Stimulated activated CD4-positive, alpha-beta T cell treated with anti-CD3 and anti-CD28 coated beads, Interleukin-4, amount 100 ng/mL, for 4 hours (primary cell): Measurements from ENCODE around the gene ZNF335.
"Not testable (repeated sequence)": the region's sequence is repeated elsewhere in the genome, so short reads cannot be mapped to it uniquely, and the experiment has no call there.

Experiments used
- DNase-seq, 2 experiments: peaks; one replicate each; pipeline ENCODE4 v3.0.0-alpha.2; 2020

The ZNF335 gene

DNA sequence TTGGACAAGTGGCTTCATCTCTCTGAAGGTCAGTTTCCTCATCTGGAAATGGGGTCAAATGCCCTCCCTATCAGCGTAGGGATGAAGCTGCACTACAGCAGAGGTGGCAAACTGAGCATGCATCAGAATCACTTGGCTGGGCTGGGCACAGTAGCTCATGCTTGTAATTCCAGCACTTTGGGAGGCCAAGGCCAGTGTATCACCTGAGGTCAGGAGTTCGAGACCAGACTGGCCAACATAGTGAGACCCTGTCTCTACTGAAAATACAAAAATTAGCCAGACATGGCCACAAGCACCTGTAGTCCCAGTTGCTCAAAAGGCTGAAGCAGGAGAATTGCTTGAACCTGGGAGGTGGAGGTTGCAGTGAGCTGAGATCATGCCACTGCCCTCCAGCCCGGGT, 30.0 kb upstream of the ZNF335 start:
- DNase-seq: no peak

DNA sequence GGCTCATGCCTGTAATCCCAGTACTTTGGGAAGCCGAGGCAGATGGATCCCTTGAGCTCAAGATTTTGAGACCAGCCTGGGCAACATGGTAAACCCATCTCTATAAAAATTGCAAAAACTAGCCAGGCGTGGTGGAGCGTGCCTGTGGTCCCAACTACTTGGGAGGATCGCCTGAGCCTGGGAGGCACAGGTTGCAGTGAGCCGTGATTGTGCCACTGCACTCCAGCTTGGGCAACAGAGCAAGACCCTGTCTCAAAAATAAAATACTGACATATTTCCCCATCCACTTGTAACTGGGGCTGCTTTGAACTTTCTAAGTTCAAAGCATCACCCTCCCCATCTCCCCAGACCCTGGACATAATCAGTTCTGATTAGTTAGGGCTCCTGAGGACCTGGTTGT, 29.5 kb upstream of the ZNF335 start:
- no peak for DNase-seq

DNA sequence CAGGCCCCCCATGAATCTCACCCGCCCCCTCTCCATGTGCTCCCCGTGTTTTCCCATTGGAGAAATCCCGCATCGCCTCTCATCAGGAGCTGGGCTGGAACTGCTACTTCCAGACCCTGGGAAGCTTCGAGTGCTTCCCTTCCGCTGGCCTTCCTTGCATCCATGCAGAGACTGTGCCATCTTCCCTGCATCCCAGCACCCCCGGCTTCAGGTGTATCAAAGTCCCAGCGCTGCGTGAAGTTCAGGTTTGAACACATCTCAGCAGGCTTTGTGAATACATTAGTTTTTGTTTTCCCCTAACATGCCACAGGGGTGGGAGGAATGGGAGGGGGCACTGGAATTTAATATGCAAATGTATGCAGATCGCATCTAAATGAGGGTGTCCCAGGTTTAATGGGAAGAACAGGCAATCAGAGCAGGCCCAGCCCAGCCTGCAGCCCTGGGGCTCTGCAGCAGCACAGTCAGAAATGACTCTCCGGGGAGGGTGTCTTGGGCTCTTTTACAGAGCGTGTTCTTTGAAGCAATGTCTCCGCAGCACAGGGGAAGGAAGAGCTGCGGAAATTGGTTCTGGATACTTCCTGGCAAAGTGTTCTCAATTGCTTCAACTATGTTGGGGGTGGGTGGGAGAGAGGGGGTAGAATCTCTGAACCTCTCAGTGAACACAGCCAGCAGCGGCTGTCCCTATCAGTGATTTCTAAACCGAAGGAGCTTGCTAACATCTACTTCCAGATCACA, 28.4 kb upstream of the ZNF335 start:
- no peak for DNase-seq

DNA sequence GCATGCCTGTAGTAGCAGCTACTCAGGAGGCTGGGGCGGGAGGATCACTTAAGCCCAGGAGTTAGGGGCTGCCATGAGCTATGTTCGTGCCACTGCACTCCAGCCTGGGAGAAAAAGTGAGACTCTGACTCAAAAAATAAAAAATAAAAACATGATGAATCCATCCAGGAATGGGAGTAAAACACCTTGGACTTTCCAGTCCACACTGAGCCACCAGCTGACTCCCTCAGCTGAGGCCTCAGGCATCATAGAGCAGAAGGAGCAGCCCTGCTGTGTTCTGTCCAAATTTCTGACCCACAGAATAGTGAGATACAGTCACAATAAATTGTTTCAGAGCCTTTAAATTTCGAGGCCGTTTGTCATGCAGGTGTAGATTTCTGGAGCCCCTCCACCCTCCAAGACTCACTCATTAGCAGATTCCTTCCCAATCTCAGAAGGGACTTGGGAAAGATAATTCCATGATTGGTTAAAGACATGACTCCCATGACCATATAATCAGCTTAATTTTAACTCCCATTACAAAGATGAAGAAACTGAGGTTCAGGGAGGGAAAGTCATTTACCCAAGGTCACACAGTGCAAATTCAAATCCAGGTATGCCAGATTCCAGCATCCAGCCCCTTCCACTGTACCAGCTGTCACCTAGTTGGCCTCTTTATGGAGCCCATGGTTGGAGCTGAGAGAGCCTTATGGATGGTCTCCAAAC, 27.7 kb upstream of the ZNF335 start:
- DNase-seq: no peak

DNA sequence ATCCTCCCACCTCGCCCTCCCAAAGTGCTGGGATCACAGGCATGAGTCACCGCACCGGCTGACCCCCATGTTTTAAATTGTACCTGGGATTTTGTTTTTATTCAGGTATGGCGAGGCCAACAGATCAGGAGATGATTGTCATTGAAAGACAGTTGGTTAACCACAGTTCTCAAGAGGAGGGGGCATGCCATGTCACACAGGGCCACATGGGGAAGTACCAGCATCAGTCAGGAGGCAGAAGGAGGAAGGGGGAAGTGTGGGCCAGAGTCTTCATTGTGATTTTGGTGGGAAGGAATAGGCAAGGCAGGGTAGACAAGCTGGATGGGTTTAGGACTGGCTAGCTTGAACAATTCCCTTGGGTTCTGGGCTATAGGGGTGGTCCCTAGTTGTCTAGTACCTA, 26.8 kb upstream of the ZNF335 start:
- DNase-seq: no peak

GRCh38 chr20:45998337-45998736, 26.3 kb upstream of the ZNF335 start:
- DNase-seq: no peak

- DNase-seq: no peak
These were observed 25.2 kb upstream of the ZNF335 start for GRCh38 chr20:45997187-45997586.

GRCh38 chr20:45995495-45996097, 23.6 kb upstream of the ZNF335 start:
- not testable (repeated sequence) for DNase-seq

- no peak for DNase-seq
These were observed 22.9 kb upstream of the ZNF335 start for GRCh38 chr20:45994761-45995493.

- no peak for DNase-seq
These were observed 21.4 kb upstream of the ZNF335 start for GRCh38 chr20:45993197-45993951.

GRCh38 chr20:45991616-45992015, 19.6 kb upstream of the ZNF335 start:
- no peak for DNase-seq

GRCh38 chr20:45988830-45989229, 16.8 kb upstream of the ZNF335 start:
- DNase-seq: not testable (repeated sequence)

DNA sequence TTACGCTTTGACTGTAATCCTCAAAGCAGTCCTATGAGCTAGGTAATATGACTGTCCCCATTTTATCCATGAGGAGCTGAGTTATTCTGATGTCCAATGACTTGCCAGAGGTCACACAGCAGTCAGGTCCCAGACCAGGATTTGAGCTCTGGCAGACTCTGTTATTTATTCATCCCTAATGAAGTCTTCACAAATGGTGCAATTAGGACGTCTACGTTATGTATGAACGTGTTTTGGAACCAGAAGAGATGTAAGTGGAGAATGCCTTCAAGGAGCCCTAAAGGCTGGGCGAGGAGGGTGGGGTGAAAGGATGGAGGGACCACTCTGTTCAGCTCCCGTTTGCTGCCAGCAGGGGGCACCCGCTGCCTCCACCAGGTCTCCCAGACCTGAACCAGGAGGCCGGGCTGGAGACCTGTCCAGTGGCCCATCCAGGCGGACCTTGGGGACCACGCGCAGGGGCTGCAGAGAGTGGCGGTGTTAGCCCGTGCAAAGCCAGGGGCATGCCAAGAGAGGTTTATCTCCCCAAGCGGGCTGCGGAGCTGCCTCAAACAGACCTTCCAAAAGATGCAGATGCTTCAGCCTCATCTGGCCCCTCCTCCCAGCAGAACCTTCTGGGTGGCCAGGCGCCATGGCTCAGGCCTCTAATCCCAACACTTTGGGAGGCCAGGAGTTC, 15.2 kb upstream of the ZNF335 start:
- DNase-seq: peak; percentile 58 to 76

GRCh38 chr20:45985573-45985972, 13.6 kb upstream of the ZNF335 start:
- DNase-seq: no peak

DNA sequence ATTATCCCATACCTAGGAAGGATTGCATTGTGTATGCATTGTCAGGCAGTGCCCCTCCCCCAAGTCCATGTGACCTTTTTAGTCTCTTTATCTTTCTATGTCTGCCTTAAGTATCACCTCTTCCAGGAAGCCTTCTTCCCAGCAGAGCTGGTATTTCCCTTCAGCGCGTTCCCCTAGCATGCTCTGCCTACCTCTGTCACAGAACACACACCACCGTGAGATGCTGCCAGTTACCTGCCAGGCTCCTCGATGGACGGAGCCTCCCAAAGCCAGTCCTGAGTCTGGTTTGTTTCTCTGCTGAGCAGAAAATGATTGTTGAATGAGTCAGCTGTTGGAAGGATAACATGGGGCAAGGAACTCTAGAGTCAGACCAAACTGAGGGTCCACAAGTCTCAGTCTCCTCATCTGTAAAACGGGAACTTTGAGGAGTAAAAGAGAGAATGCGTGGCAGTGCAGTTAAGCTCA, 11.3 kb upstream of the ZNF335 start:
- no peak for DNase-seq

DNA sequence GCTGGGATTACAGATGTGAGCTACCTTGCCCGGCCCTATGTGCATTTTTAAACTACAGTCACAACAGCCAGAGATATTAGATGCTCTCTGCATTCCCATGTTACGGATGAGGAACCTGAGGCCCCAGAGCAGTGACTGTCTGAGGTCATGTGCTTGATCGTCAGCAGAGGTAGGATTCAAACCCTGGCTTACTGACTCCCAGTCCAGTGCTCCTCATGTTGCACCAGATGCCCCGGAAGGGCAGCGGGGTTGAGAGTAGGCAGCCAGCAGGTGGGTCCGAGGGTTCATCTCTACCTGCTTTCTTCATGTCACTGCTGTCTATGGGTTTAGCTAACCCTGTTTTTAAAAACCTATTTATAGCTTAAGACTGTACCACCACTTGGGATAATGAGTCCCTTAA, 9.3 kb upstream of the ZNF335 start:
- no peak for DNase-seq

GRCh38 chr20:45976086-45976485, 4.1 kb upstream of the ZNF335 start:
- DNase-seq: no peak

DNA sequence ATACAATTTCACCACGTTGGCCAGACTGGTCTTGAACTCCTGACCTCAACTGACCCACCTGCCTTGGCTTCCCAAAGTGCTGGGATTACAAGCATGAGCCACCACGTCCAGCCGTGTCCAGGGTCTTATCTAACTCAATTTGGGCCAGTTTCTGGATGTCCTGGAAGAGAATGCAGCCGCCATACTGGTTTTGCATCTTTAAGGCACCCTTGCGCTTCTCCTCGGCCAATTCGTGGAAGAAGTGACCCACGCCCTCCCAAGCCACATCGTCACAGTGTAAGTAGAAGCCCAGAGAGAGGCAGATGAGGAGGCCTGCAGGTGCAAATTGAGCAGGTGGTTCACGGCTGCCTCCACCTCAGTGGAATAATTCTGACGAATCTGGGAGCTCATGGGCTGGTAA, 3.7 kb upstream of the ZNF335 start:
- DNase-seq: no peak

DNA sequence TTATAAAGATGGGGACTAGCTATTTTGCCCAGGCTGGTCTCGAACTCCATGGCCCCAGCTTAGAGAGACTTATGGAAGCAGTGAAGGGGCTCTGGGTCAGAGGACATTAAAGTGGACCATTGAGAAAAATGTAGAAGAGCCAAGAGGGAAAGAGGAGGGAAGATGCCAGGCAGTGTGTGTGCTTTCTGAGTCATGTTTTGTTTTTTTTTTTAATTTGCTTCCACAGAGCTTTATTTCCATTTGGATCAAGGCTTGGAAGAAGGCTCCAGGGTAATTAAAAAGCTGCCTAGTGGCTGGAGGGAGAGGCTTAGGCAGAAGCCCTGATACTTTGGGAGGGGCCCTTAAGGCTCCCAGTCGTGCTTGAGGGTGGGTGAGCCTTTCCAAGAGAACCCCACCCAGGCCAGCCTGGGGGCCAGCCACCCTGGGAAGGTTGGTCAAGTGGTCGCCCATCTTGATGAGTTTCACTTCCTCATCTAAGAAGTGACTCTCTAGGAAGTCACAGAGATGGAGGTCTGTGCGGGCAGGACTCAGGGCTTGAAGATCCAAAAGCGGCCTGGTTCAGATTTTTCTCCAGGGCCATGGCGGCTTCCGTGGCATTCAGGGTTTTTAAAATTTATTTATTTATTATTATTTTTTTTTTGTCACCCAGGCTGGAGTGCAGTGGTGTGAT, 3.0 kb upstream of the ZNF335 start:
- no peak for DNase-seq

DNA sequence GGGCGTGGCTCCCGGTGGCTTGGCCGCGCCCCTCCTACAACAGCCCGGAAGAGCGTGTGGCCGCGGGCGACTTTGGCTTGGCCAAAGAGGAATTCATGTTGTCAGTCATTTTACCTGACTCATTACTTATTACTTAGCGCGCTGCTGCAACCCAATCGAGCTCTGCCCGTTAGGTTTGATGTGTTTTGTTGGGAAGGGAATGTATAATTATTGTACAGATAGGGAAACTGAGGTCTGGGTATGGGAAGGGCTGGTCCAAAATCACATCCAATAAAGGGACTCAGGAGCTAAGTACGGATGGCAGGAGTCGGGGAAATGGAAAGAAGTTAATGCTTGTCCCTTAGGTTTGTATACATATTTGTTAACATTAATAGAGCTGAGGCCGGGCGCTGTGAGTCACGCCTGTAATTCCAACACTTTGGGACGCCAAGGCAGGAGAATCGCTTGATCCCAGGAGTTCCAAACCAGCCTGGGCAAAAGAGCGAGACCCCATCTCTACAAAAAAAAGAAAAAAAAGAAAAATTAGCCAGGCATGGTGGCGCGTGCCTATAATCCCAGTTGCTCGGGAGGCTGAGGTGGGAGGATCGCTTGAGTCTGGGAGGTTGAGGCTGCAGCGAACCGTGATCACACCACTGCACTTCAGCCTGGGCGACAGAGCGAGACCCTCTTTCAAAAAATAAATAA, 639 bp upstream of the ZNF335 start:
- DNase-seq: no peak

GRCh38 chr20:45971425-45971674, 653 bp downstream of the ZNF335 start:
- DNase-seq: no peak
